HG03432 (cell line): ENCODE data around the gene FOXP1.

ENCODE experiments used
- ATAC-seq: cut with Tn5 transposase; IDR thresholded peaks from one replicate; pipeline ENCODE4 v1.9.1; 2021; ENCODE audit warnings: mild to moderate bottlenecking, moderate library complexity; ENCODE audit not compliant: unreplicated experiment

The FOXP1 gene

GRCh38 chr3:71406972-71407810 is 176.3 kb downstream of the FOXP1 start:
- no peak for ATAC-seq

- no peak for ATAC-seq
These were observed 180.6 kb downstream of the FOXP1 start for GRCh38 chr3:71402911-71403310.

- ATAC-seq: no peak
These were observed 181.2 kb downstream of the FOXP1 start for GRCh38 chr3:71402280-71402679.

- ATAC-seq: no peak
These were observed 181.8 kb downstream of the FOXP1 start for GRCh38 chr3:71401695-71402231.

- no peak for ATAC-seq
These were observed 182.5 kb downstream of the FOXP1 start for GRCh38 chr3:71400986-71401451.

GRCh38 chr3:71399478-71399877 is 184.1 kb downstream of the FOXP1 start:
- no peak for ATAC-seq

GRCh38 chr3:71398157-71398836 is 185.2 kb downstream of the FOXP1 start:
- peak; percentile 52 for ATAC-seq

- no peak for ATAC-seq
These were observed 185.8 kb downstream of the FOXP1 start for GRCh38 chr3:71397726-71398125.

GRCh38 chr3:71397046-71397445 is 186.5 kb downstream of the FOXP1 start:
- no peak for ATAC-seq

GRCh38 chr3:71395927-71396695 is 187.4 kb downstream of the FOXP1 start:
- ATAC-seq: no peak

GRCh38 chr3:71395470-71395869 is 188.1 kb downstream of the FOXP1 start:
- no peak for ATAC-seq

- no peak for ATAC-seq
These were observed 189.8 kb downstream of the FOXP1 start for GRCh38 chr3:71393745-71394144.

- ATAC-seq: peak; percentile 70
These were observed 190.4 kb downstream of the FOXP1 start for GRCh38 chr3:71393093-71393492.

GRCh38 chr3:71392251-71392650 is 191.3 kb downstream of the FOXP1 start:
- ATAC-seq: peak; percentile 86

- no peak for ATAC-seq
These were observed 192.2 kb downstream of the FOXP1 start for GRCh38 chr3:71391361-71391760.

- no peak for ATAC-seq
These were observed 193.5 kb downstream of the FOXP1 start for GRCh38 chr3:71389911-71390573.

- no peak for ATAC-seq
These were observed 194.3 kb downstream of the FOXP1 start for GRCh38 chr3:71389191-71389590.

- ATAC-seq: no peak
These were observed 194.9 kb downstream of the FOXP1 start for GRCh38 chr3:71388535-71389120.

GRCh38 chr3:71387586-71387985 is 195.9 kb downstream of the FOXP1 start:
- ATAC-seq: no peak
